GM23338 (cell line): ENCODE measurements around the gene DOCK3. TPM values are rescaled to one million over a fixed set of nuclear protein-coding genes. Genes with fewer than 3 reads are reported as not detected.

Source experiments
- ATAC-seq: fragments of 200-7000 bp; cut with Tn5 transposase; 3 replicates; pipeline ENCODE4 v1.9.1; 2020
- DNase-seq: peaks from one replicate; pipeline ENCODE4 v3.0.0-alpha.2; 2015; ENCODE audit warnings: low spot score
- H2AFZ ChIP-seq: fragments of 200-600 bp; sonication (generic); 2 replicates; pipeline ENCODE4 v1.8.0; 2016; ENCODE audit warnings: antibody characterized with exemption, mild to moderate bottlenecking, moderate library complexity
- H3F3A ChIP-seq: fragments of 200-600 bp; sonication (generic); replicated peaks from 2 replicates; pipeline ENCODE4 v1.8.0; 2017; ENCODE audit warnings: antibody characterized with exemption, mixed run types, low read depth
- H3K27ac ChIP-seq: fragments of 200-600 bp; sonication (generic); 2 replicates; pipeline ENCODE4 v1.6.1; 2016; ENCODE audit warnings: low read depth
- H3K27me3 ChIP-seq: fragments of 200-600 bp; sonication (generic); 2 replicates; pipeline ENCODE4 v1.8.0; 2016; ENCODE audit warnings: mild to moderate bottlenecking, mixed run types, moderate library complexity; ENCODE audit not compliant: insufficient read depth
- H3K36me3 ChIP-seq: fragments of 200-600 bp; sonication (generic); 2 replicates; pipeline ENCODE4 v1.8.0; 2016; ENCODE audit warnings: mild to moderate bottlenecking; ENCODE audit not compliant: insufficient read depth
- H3K4me1 ChIP-seq: fragments of 200-600 bp; sonication (generic); 2 replicates; pipeline ENCODE4 v1.8.0; 2016; ENCODE audit warnings: mild to moderate bottlenecking, moderate library complexity; ENCODE audit not compliant: insufficient read depth
- H3K4me2 ChIP-seq: fragments of 200-600 bp; sonication (generic); 2 replicates; pipeline ENCODE4 v1.7.1; 2017; ENCODE audit warnings: mixed run types
- H3K4me3 ChIP-seq: fragments of 200-600 bp; sonication (generic); 2 replicates; pipeline ENCODE4 v1.6.1; 2016; ENCODE audit warnings: mixed run types
- H3K79me2 ChIP-seq: fragments of 200-600 bp; sonication (generic); replicated peaks from 2 replicates; pipeline ENCODE4 v1.8.0; 2017; ENCODE audit warnings: mild to moderate bottlenecking; ENCODE audit not compliant: insufficient read depth
- H3K9me2 ChIP-seq: fragments of 200-600 bp; sonication (generic); 2 replicates; pipeline ENCODE4 v1.8.0; 2017; ENCODE audit not compliant: insufficient read depth
- H4K20me1 ChIP-seq: fragments of 200-600 bp; sonication (generic); replicated peaks from 2 replicates; pipeline ENCODE4 v1.8.0; 2017; ENCODE audit warnings: mild to moderate bottlenecking; ENCODE audit not compliant: insufficient read depth
- H3K27ac Mint-ChIP-seq: 2 replicates; pipeline ENCODE4 v1.8.0; 2020; ENCODE audit warnings: inconsistent platforms, mild to moderate bottlenecking, moderate library complexity, mixed read lengths
- H3K27me3 Mint-ChIP-seq: 3 replicates; pipeline ENCODE4 v1.8.0; 2022; ENCODE audit warnings: low read depth, mild to moderate bottlenecking, moderate library complexity, mixed read lengths, inconsistent platforms; ENCODE audit not compliant: insufficient read depth, poor library complexity
- H3K36me3 Mint-ChIP-seq: 3 replicates; pipeline ENCODE4 v1.8.0; 2021; ENCODE audit warnings: low read depth, mild to moderate bottlenecking, inconsistent platforms, moderate library complexity, mixed read lengths
- H3K4me1 Mint-ChIP-seq: 3 replicates; pipeline ENCODE4 v1.8.0; 2020; ENCODE audit warnings: mild to moderate bottlenecking, inconsistent platforms, mixed read lengths
- H3K4me3 Mint-ChIP-seq: 3 replicates; pipeline ENCODE4 v1.8.0; 2021; ENCODE audit warnings: moderate library complexity, mild to moderate bottlenecking, inconsistent platforms, mixed read lengths
- H3K9me3 Mint-ChIP-seq: 3 replicates; pipeline ENCODE4 v1.8.0; 2020; ENCODE audit warnings: moderate library complexity, mild to moderate bottlenecking, inconsistent platforms, mixed read lengths
- ETS1 ChIP-seq: IDR thresholded peaks from 2 replicates; pipeline ENCODE4 v1.6.1; 2016; ENCODE audit warnings: antibody characterized with exemption
- EZH2 ChIP-seq: fragments of 200-600 bp; sonication (generic); IDR thresholded peaks from one replicate; pipeline ENCODE4 v1.8.0; 2017; ENCODE audit warnings: antibody characterized with exemption, mild to moderate bottlenecking, low read depth; ENCODE audit not compliant: unreplicated experiment
- EZH2phosphoT487 ChIP-seq: fragments of 200-600 bp; sonication (generic); IDR thresholded peaks from one replicate; pipeline ENCODE4 v1.8.1; 2018; ENCODE audit warnings: antibody characterized with exemption; ENCODE audit not compliant: unreplicated experiment
- JUNB ChIP-seq: IDR thresholded peaks from one replicate; pipeline ENCODE4 v1.6.1; 2016; ENCODE audit warnings: antibody characterized with exemption; ENCODE audit not compliant: unreplicated experiment
- STAT1 ChIP-seq: IDR thresholded peaks from one replicate; pipeline ENCODE4 v1.6.1; 2016; ENCODE audit warnings: antibody characterized with exemption; ENCODE audit not compliant: unreplicated experiment
- ZNF114 ChIP-seq: fragments of 250-450 bp; sonication (Bioruptor Pico); IDR thresholded peaks from 2 replicates; pipeline ENCODE4 v1.5.0; 2020; ENCODE audit warnings: mild to moderate bottlenecking, moderate library complexity
- ZNF331 ChIP-seq: fragments of 250-450 bp; sonication (Bioruptor Pico); IDR thresholded peaks from 2 replicates; pipeline ENCODE4 v1.5.0; 2020; ENCODE audit warnings: low read depth, mild to moderate bottlenecking, moderate library complexity
- polyA plus RNA-seq: library from polyadenylated mRNA; unstranded; fragments of >200 nt; fragmentation: Nextera tagmentation; extraction: Ambion mirVana; gene quantifications from 2 replicates; pipeline ENCODE4 v1.2.1, GENCODE V29; 2016
- total RNA-seq: library from RNA; depleted of rRNA; stranded (reverse); fragments of >200 nt; shearing (Covaris generic); gene quantifications from 2 replicates; pipeline ENCODE4 v1.2.3, GENCODE V29; 2014
- TF ChIP-seq, protein P1 (sequence below): fragments of 250-450 bp; sonication (Bioruptor Pico); IDR thresholded peaks from 2 replicates; pipeline ENCODE4 v1.5.0; 2020; ENCODE audit warnings: mild to moderate bottlenecking, moderate library complexity

DOCK3 gene
- total and polyA plus RNA-seq, 2 experiments from 2014 or later = 2.4 to 5.6 TPM

DNA sequence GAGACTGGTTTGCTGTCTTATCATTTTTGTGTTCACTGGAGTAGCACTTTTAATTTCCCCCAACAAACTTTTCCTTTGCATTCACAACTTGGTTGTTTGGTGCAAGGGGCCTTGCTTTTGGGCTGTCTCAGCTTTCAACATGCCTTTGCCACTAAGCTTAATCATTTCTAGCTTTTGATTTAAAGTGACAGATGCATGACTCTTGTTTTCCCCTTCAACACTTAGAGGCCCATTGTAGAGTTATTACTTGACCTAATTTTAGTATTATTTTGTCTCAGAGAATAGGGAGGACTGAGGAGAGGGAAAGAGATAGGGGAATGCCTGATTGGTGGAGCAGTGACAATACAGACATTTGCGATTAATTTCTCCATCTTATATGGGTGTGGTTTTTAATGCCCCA lies 370.3 kb downstream of the DOCK3 start:
- ATAC-seq = no peak
- DNase-seq = no peak
- H4K20me1 ChIP-seq = no peaks in the 10 kb centered on the region
- H3K36me3 ChIP-seq = no peaks in the 10 kb centered on the region
- H2AFZ ChIP-seq = no peak overlapping the region
- no peaks in the 10 kb centered on the region for H3K36me3 Mint-ChIP-seq
- H3K27me3 ChIP-seq = no peaks in the 10 kb centered on the region
- H3K4me1 Mint-ChIP-seq = no peaks in the 10 kb centered on the region
- H3K27ac ChIP-seq = no peak overlapping the region
- no peak overlapping the region for H3K4me3 ChIP-seq
- TF ChIP-seq EZH2phosphoT487 (no peak), JUNB (no peak), ZNF331 (CRISPR knock-in tag) (no peak), ZNF114 (CRISPR knock-in tag) (no peak), EZH2 (no peak), ETS1 (no peak), STAT1 (no peak)
- TF ChIP-seq, protein P1, sequence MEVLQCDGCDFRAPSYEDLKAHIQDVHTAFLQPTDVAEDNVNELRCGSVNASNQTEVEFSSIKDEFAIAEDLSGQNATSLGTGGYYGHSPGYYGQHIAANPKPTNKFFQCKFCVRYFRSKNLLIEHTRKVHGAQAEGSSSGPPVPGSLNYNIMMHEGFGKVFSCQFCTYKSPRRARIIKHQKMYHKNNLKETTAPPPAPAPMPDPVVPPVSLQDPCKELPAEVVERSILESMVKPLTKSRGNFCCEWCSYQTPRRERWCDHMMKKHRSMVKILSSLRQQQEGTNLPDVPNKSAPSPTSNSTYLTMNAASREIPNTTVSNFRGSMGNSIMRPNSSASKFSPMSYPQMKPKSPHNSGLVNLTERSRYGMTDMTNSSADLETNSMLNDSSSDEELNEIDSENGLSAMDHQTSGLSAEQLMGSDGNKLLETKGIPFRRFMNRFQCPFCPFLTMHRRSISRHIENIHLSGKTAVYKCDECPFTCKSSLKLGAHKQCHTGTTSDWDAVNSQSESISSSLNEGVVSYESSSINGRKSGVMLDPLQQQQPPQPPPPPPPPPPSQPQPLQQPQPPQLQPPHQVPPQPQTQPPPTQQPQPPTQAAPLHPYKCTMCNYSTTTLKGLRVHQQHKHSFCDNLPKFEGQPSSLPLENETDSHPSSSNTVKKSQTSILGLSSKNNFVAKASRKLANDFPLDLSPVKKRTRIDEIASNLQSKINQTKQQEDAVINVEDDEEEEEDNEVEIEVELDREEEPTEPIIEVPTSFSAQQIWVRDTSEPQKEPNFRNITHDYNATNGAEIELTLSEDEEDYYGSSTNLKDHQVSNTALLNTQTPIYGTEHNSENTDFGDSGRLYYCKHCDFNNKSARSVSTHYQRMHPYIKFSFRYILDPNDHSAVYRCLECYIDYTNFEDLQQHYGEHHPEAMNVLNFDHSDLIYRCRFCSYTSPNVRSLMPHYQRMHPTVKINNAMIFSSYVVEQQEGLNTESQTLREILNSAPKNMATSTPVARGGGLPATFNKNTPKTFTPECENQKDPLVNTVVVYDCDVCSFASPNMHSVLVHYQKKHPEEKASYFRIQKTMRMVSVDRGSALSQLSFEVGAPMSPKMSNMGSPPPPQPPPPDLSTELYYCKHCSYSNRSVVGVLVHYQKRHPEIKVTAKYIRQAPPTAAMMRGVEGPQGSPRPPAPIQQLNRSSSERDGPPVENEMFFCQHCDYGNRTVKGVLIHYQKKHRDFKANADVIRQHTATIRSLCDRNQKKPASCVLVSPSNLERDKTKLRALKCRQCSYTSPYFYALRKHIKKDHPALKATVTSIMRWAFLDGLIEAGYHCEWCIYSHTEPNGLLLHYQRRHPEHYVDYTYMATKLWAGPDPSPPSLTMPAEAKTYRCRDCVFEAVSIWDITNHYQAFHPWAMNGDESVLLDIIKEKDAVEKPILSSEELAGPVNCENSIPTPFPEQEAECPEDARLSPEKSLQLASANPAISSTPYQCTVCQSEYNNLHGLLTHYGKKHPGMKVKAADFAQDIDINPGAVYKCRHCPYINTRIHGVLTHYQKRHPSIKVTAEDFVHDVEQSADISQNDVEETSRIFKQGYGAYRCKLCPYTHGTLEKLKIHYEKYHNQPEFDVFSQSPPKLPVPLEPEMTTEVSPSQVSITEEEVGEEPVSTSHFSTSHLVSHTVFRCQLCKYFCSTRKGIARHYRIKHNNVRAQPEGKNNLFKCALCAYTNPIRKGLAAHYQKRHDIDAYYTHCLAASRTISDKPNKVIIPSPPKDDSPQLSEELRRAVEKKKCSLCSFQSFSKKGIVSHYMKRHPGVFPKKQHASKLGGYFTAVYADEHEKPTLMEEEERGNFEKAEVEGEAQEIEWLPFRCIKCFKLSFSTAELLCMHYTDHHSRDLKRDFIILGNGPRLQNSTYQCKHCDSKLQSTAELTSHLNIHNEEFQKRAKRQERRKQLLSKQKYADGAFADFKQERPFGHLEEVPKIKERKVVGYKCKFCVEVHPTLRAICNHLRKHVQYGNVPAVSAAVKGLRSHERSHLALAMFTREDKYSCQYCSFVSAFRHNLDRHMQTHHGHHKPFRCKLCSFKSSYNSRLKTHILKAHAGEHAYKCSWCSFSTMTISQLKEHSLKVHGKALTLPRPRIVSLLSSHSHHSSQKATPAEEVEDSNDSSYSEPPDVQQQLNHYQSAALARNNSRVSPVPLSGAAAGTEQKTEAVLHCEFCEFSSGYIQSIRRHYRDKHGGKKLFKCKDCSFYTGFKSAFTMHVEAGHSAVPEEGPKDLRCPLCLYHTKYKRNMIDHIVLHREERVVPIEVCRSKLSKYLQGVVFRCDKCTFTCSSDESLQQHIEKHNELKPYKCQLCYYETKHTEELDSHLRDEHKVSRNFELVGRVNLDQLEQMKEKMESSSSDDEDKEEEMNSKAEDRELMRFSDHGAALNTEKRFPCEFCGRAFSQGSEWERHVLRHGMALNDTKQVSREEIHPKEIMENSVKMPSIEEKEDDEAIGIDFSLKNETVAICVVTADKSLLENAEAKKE = no peak
- no peak overlapping the region for H3K4me2 ChIP-seq
- no peaks in the 10 kb centered on the region for H3K9me3 Mint-ChIP-seq
- no peaks in the 10 kb centered on the region for H3F3A ChIP-seq
- H3K4me1 ChIP-seq = no peaks in the 10 kb centered on the region
- no peaks in the 10 kb centered on the region for H3K79me2 ChIP-seq
- no peak overlapping the region for H3K4me3 Mint-ChIP-seq
- H3K27ac Mint-ChIP-seq = no peak overlapping the region
- no peaks in the 10 kb centered on the region for H3K27me3 Mint-ChIP-seq
- H3K9me2 ChIP-seq = no peaks in the 10 kb centered on the region; the same call in 1 of the 2 replicates
